NCI-H2196 (cell line): ENCODE data around the gene LINGO1.

Experiments
- DNase-seq: peaks from one replicate; lab custom pipeline; 2025; ENCODE audit not compliant: unreplicated experiment; lab: John Stamatoyannopoulos, UW

The LINGO1 gene

DNA sequence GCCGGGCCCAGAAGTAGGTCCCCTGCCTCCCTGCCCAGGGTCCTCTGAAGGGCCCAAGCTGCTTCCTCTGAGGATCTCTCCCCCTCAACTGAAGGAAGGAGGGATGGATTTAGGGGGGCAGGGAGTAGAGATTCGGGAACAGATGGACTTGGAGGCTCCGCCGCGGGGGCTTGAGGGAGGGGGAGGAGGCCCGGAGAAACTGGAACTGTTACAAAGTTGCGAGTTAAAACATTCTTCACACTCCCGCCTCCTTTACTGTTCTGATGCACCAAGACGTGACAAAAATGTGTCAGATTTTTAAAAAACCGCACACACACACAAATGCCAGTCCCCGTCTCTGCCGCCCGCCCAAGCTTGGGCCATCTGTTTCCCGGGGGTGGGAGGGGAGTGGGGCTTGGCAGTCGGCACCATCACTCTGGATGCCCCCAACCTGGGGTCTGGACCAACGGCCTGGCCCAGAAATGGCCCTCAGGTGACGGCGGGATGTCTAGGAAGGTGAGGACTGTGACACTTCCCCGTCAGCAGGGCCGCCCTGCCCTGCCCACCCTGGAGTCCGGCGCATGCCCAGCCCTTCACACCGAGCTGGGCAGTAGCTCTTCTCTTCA is 25.0 kb upstream of the LINGO1 start:
- DNase-seq, result no peak

DNA sequence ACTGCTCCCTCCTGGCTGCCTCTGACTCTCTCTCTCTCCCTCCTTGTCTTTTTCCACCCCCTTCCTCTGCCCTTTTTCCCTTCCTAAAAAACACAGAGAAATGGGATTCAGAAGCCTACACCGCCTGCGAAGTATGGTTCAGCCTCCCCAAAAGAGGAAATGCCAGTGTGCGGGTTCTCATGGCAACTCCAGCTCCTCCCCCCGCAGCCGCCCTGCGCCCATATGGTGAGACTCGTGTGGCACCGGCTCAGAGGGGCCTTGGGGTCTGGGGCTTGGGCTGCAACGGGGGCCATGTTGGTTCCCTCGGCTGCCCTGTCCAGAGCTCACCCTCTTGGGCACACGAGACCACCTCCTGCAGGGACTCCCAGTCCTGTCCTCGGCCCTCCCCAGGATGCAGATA is 23.6 kb upstream of the LINGO1 start:
- no peak for DNase-seq

DNA sequence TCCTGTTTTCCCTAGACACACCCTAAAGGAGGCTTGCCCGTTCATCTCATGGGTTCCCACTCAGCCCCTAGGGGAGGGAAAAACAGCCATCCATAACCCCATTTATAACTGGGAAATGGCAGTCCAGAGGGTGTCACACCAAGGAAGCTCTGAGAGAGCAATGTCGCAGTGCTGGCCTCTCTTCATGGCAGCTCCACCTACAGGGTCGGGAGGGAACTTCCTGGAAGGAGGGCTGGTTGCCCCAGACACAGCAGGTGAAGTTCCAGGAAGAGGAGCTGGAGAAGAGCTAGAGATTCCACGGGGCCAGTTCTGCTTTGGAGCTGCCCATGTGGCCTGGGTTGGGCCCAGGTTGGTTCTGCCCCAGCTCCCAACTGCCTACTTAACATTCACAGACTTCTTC is 22.3 kb upstream of the LINGO1 start:
- peak; percentile 3 for DNase-seq

DNA sequence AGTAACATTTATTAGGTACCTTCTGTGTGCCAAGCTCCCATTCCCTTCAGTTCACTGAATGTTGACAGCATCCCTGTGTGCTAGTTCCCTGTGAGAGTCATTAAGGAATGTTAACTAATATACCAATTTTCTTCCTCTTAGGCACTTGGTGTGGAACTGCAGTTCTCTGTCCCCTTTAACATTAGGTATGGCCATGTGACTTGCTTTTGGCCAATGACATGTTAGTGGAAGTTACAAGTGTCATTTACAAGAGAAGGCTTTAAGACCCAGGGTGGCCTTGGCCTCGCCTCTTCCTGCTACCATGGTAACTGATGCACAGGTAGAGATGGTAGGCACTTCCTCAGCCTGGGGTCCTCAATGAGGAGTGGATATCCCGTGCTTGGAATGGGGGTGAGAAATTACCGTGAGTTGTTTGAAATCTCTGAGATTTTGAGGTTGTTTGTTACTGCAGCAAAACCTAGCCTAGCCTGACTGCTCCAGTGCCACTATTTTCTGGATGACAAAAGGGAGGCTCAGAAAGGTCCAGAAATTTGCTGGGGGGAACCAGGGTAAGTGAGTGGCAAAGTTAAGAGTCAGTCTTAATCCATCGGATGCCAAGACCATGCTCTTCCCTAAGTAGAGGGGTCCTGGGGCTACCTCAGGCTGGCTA is 21.2 kb upstream of the LINGO1 start:
- no peak for DNase-seq

DNA sequence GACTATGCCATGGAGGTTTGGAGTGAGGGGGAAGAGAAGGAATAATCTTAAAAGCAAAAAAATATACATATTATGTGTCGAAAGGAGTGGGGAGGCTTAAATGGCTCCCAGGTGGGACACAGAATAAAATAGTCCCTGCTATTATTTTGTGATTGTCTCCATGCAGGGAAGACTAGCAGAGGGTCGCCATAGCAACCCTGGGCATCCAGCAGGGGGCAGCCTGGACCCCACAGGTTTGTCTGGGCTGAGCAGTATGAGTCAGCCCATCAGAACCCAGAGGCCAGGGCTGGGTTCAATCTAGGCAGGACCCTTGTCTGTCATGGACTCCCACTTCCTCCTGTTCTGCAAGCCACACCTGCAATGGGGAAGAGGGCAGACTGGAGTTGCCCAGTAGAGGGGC is 17.6 kb upstream of the LINGO1 start:
- no peak for DNase-seq

DNA sequence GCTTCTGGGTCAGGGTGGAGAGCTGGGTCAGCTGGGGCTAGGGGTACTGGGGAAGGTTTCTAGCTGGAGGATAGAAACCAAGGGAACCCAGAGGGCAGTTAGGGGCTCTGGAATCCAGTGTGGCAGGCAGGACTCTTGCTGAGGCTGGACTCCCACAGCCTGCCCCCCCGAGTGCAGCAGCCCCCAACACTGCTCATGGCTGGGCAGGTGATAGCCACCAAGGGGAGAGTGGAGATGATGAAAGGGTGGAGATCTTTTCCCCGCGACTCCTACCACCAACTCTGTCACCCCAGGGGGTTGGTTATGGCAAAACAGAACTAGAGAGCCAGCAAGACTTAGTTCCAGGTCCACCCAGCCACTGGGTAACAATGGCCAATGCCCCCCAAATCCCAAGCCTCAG is 16.9 kb upstream of the LINGO1 start:
- no peak for DNase-seq

DNA sequence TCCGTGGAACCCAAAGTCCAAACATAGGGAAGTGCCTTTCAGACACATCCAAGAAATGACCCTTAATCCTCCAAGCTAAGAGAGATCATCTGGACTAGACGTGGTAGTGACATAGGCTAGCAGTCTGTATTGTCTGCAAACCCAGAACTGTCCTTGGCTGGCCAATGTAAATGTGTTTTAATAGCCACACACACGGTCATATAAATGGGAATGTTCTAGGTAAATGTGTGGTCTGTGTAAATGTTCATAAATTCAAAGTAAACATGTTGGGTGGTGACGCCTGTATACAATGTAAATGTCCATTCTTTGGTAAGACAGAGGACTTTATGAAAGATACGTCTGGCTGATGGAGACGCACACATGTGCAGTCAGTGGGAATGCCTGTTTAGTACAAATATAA is 16.3 kb upstream of the LINGO1 start:
- no peak for DNase-seq

DNA sequence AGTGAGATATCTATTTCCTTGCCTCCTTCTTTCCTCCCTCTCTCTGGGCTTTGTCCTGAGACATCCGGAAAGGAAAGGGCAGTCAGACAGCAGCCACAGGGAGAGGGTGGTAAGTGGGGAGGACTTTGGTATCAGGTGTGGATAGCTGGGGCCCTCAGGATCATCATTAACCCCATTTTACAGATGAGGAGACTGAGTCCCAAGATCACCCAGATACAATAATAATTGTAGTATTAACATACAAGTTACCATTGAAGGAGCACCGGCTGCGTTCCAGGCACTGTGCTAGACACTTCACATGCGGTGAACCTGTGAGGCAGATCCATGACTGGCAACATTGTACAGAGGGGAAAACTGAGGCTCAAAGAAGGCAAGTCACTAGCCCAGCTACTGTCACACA is 15.2 kb upstream of the LINGO1 start:
- no peak for DNase-seq

DNA sequence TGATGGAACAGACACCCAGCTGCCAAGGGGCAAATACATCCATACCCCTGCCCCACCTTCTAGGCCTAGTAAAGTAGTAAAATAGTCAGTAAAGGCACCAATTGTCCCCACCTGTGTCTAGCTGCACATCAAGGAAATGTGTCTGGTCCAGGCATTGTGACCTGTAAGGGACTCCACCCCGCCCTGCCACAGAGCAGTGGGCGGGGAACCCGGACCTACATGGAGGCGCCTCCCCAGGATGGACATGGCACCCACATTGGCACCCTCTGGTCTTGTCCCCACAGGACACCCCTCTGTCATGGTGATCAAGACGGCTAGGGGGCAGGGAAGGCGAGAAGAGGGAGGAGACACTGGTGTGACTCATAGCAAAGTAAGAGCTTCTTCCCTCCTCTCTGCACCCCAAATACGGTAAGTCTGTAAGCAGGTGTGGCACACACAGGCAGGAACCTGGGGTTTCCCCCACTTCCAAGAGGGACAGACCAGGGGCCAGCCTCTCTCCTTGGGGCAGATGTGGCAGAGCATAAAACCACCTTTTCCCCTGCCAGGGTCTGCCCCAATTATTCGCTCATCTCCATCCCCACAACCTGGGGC is 13.5 kb upstream of the LINGO1 start:
- DNase-seq, result no peak

DNA sequence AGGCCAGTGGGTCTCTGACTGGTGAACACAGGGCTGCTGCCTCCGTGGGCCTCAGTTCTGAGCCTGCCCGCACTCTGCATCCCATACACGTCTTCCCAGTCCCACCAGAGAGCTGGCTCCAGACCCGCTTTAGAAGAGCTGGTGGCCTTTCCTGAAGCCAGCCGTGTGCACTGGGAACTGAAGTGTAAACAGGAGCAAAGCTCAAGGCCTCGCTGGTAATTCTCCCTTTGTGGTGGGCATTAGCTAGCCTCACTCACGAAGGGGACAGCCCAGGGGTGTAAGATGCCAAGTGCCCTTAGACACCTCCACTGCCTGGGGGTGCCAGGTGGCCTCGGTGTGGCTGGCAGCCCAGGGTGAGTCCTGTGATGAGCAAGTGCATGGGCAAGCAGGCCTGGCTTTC is 12.9 kb upstream of the LINGO1 start:
- no peak for DNase-seq

DNA sequence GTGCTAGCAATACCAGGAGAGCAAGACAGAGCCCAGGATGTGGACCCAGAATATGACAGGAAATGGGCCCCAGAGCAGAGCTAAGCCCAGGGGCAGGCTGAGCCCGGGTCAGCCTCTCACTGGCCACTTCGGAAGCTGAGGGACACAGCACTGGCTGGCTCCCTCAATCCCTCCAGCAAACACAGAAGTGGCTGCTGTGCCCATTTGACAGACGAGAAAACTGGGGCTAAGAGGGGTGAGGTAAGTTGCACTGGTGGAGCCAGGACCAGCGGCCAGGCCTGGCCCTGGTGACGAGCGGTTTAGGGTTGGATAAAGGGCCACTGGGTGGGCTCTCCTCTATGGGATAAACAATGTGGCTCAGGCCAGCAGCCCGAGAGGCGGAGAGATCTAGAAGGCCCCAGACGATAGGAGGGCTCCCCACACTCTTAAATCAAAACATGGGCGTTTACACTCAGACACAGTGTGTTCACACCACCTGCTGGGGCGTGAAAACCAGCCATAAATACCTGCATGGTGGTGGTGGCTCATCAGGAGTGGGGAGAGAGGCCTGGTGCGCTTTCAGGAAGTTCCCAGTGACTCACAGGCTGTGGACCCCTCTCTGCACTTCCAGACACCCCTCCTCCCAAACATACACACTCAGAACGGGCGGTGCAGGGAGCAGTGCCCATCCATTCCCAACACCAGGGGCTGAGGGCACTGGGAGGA is 12.0 kb upstream of the LINGO1 start:
- DNase-seq, result no peak

DNA sequence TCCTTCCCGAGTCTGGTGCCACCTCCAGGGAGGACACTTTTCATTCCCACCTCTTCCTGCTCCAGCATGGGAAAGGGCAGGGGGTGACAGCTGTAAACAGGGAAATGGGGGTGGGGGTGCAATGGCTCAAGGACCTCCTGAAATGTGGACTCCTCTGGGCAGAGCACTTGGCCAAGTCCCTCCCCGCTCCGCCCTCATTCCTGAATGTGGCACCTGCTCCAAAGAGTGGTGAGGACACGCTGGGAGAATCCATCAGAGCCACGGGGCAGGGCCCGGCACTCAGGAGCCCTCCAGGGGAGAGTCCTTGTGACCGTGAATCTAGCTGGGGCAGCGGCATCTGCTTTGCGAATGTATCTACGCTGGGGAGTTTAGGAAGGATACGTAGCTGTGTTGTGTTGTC is 11.1 kb upstream of the LINGO1 start:
- DNase-seq, result no peak

DNA sequence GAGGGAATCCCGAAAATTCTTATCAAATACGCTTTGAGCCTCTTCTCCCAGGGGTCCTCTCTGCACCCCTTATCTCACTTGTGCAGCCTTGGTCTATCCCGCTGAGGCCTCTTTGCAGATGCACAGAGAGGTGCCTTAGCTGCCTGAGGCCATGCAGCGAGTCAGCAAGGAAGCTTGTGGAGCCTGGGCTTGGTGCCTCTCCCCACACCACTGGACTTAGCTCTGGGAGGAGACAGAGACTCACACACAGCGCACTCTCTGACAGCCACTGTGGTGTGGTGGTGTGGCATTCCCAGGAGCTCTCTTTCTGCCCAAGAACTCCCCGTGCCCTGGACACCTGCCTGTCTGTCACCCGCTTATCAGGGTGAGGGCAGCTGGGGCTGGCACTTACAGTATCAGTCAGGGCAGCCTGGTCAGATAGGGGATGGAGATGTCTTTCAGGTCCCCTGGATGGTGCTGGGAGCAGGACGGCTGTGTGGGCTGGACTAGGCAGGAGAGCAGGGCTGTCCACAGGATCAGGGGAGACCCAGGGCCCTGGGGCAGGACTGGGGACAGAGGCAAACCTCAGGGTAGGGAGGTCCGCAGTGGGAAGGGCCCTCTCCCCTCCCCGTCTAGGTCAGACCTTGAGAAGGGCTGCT is 10.2 kb upstream of the LINGO1 start:
- DNase-seq, result no peak

DNA sequence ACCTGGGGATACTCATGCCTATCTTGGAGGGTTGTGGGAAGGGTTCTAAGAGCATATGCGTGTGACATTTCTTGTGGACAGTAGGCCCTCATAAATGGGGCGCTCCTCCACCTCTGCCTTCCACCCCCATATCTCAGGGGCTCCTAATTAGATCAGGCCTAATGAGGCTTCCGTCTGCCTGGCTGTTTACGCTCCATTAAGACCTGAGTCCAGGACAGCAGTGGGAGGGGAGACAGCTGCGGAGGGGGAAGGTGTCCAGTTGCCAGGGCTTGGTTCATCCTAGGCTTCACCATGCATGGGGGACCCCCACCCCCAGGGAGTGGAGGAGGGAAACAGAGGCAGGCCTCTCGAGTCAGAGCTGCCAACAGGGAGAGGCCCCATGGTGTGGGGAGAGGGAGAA is 9.3 kb upstream of the LINGO1 start:
- DNase-seq, result no peak

DNA sequence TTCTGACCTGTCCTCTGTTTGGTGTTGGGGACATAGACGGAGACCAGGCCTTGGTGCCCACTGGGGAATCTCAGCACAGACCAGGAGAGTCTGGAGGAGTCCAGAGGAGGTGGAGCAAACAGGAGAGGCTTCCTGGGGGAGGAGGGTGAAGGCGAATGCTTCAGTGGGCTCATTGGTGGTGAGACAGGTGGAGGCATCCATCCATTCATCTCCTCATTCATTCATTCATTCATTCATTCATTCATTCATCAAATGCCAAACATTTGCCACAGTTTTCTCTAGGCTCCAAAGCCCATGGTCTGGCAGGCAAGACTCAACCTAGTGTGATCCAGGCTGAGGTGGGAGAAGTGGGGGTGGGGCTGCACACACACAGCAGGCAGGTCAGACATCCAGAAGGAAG is 7.9 kb upstream of the LINGO1 start:
- DNase-seq, result no peak

DNA sequence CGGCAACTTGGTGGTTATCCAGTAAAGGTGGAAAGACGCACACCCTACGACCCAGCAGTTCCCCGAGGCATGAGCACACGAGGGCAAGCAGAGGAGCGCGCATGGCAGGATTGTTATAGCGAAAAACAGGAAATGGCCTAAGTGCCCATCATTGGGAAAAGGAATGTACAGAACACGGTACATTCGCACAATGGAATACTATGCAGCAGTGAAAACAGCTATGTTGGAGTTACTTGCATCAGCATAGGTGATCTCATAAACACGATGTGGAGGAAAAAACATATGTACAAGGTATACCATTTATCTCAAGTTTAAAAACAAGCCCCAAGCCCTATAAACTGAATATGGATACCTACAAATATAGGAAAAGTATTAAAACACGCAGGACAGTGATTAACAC is 6.7 kb upstream of the LINGO1 start:
- no peak for DNase-seq

DNA sequence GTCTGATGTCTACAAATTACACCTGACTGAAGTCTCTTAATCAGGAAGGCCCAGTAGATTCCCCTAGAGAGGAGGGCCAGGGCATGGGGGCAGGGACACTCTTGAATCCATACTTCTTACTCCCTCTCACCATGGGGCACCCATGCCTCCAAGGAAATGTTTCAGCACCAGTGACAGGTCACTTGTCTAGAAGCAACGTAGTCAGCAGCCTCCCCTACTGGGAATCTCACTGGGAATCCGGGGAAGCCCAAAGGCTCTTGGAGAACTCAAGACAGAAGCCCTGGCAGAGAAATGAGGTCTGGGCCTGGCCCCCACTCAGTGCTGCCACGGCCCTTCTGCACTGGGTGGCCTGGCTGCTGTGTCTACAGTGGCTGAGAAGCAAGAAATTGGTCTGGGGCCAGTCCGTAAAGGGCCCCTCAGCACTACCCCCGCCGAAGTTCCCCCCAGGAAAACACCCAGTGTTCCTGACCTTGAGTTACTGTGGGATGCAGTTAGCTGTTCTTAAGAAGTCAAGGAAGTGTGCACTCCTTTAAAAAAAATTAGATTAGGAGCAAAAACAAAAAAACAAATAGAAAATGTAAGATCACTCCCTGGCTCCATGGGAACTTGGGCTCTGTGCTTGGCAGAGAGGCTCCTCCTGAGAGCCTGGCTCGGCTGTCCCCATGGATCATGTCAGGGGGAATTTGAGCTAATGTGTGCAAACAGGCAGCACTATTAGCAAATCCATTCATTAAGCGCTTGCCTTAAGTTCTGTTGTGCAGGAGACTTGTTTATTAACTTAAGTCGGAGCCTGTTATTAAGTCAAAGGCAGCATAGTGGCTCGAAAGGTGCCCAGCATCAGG is 5.4 kb upstream of the LINGO1 start:
- DNase-seq, result no peak

DNA sequence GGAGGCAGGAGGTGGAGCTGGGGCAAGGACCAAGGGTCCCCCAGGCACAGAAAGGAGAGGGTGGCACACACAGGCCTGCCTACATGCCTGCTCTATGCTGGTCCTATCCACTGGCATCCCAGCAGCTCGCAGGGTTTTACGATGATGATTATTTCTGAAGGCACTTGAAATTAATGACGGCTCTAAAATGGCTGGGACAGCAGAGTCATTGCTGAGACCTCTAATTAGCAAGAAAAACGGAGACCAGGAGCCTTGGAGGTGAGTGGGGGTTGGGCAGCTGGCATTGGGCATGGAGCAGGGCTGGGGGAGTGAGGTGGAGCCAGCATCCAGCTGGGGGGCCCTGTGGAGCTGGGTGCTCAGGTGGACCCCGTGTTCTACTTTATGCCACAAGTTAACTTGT is 3.5 kb upstream of the LINGO1 start:
- no peak for DNase-seq

DNA sequence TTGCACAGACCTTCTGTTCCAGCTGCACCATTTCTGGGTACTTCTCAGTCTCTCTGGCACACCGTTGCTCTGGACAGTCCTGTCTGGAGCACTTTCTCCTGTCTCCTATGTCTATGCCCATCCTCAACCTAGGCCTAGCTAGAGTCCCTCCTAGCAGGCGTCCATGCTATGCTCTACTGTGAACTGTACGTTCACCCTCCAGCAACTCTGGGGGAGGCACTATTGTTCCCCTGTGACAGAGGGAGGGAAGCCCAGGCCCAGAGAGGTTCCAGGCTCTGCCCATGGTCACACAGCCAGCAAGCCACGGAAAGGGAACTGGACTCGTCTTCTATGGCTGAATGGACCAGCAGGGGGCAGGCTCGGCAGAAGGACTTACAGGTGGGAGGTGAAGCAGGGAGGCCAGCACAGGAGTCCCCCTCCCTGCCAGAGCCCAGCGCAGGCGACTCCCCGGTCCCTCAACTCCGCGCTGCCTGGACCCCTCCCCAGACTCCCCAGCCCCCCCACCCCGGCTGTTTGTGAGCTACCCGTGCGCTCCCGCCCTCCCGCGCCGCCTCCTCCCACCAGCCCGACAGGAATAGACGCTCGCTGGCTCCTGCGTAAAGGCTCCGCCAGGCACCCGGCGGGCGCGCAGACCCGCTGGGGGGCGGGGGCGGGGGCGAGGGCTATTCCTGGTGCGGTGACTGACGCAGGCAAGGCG is 1.7 kb upstream of the LINGO1 start:
- no peak for DNase-seq

DNA sequence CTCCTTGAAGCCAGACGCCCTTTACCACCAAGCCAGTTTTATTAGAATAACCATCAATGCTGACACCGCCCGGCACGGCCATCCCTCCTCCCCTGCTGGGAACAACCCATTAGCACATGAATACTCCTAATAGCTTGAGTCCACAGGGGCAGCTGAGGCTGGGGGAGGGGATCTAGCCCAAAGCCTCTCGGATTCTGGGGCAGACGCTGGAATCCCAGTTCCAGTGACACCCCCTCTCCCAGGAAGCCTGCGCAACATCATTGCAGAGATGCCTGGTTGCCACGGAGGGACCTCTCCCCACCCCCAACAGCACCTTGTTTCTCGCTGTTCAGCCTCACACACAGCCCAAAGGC is 1.2 kb upstream of the LINGO1 start:
- no peak for DNase-seq
